ENCODE results near the gene SLC6A18. TPM values are rescaled to one million over a fixed set of nuclear protein-coding genes. Genes with fewer than 3 reads are reported as not detected.

SLC6A18 gene
- total RNA-seq, 1 experiment from 2014 or later, result not detected

GRCh38 chr5:1251678-1252580, 26.7 kb downstream of the SLC6A18 start:
- Histone ChIP-seq H3K27ac (ENCODE audit: low read length) (no peak overlapping the region), H3K9me3 (ENCODE audit: control insufficient read depth, insufficient read depth, low read depth, low read length) (no peaks in the 10 kb centered on the region), H3K36me3 (ENCODE audit: control insufficient read depth, insufficient read depth, low read length) (no peaks in the 10 kb centered on the region), H3K4me3 (ENCODE audit: low read depth in 2 of 2, low read length in 2 of 2) (no peak overlapping the region), H3K4me1 (ENCODE audit: control insufficient read depth, insufficient read depth, low read length) (no peaks in the 10 kb centered on the region), H3K27me3 (ENCODE audit: control insufficient read depth, insufficient read depth, low read length) (no peaks in the 10 kb centered on the region)
- in situ Hi-C loops (cut with HindIII; ENCODE audit: low pct_unique_long_range_greater_than_20kb, low sequenced_read_pairs) (no loop called here), intact Hi-C loops (cut with micrococcal nuclease; ENCODE audit: unreplicated experiment) (no loop called here)
- POLR2A ChIA-PET, result no interaction called here
- TF ChIP-seq POLR2AphosphoS5 (IDR thresholded peaks at IDR 0.05; ENCODE audit: low read depth, low read length) (no peak), CTCF (IDR thresholded peaks at IDR 0.05) (no peak), SIN3A (IDR thresholded peaks at IDR 0.05; ENCODE audit: borderline replicate concordance, insufficient read depth, low read depth, low read length) (no peak), REST (IDR thresholded peaks at IDR 0.05; ENCODE audit: insufficient read depth in 1 of 2, low read depth in 2 of 2, low read length in 1 of 2) (no peak), TCF7L2 (IDR thresholded peaks at IDR 0.05; ENCODE audit: low read depth, low read length) (no peak)
- BruUV-seq (replicated peaks), result no TSS peak
- ATAC-seq, result peak; percentile 19; the same call in 1 of the 2 replicates
- CTCF ChIA-PET, result no interaction called here
- no peak for DNase-seq (ENCODE audit: low read depth, low spot score)

- ATAC-seq, result no peak
- in situ Hi-C loops (cut with HindIII; ENCODE audit: low pct_unique_long_range_greater_than_20kb, low sequenced_read_pairs) (no loop called here), intact Hi-C loops (cut with micrococcal nuclease; ENCODE audit: unreplicated experiment) (no loop called here)
Measured at GRCh38 chr5:1252681-1253080, 27.5 kb downstream of the SLC6A18 start.

More at GRCh38 chr5:1252681-1253080, 27.5 kb downstream of the SLC6A18 start:
- POLR2A ChIA-PET, result no interaction called here
- Histone ChIP-seq H3K4me1 (ENCODE audit: control insufficient read depth, insufficient read depth, low read length) (no peaks in the 10 kb centered on the region), H3K27me3 (ENCODE audit: control insufficient read depth, insufficient read depth, low read length) (no peaks in the 10 kb centered on the region), H3K4me3 (ENCODE audit: low read depth in 2 of 2, low read length in 2 of 2) (no peak overlapping the region), H3K36me3 (ENCODE audit: control insufficient read depth, insufficient read depth, low read length) (no peaks in the 10 kb centered on the region), H3K27ac (ENCODE audit: low read length) (no peak overlapping the region), H3K9me3 (ENCODE audit: control insufficient read depth, insufficient read depth, low read depth, low read length) (no peaks in the 10 kb centered on the region)
- TF ChIP-seq REST (IDR thresholded peaks at IDR 0.05; ENCODE audit: insufficient read depth in 1 of 2, low read depth in 2 of 2, low read length in 1 of 2), result no peak
- no peak for TF ChIP-seq TCF7L2 (IDR thresholded peaks at IDR 0.05; ENCODE audit: low read depth, low read length)
- no peak for TF ChIP-seq CTCF (IDR thresholded peaks at IDR 0.05)
- TF ChIP-seq POLR2AphosphoS5 (IDR thresholded peaks at IDR 0.05; ENCODE audit: low read depth, low read length), result no peak
- TF ChIP-seq SIN3A (IDR thresholded peaks at IDR 0.05; ENCODE audit: borderline replicate concordance, insufficient read depth, low read depth, low read length), result no peak
- CTCF ChIA-PET, result no interaction called here
- no peak for DNase-seq (ENCODE audit: low read depth, low spot score)
- no TSS peak for BruUV-seq (replicated peaks)

Measured in Panc1 (cell line).